ENCODE data around the gene KLHDC4. TPM values are rescaled to one million over a fixed set of nuclear protein-coding genes. Genes with fewer than 3 reads are reported as not detected.
A peak's percentile ranks its signal among the peaks of the same experiment; 100 is the strongest.

The KLHDC4 gene
- total RNA-seq, 1 donor from 2014 or later = 20.5 TPM

DNA sequence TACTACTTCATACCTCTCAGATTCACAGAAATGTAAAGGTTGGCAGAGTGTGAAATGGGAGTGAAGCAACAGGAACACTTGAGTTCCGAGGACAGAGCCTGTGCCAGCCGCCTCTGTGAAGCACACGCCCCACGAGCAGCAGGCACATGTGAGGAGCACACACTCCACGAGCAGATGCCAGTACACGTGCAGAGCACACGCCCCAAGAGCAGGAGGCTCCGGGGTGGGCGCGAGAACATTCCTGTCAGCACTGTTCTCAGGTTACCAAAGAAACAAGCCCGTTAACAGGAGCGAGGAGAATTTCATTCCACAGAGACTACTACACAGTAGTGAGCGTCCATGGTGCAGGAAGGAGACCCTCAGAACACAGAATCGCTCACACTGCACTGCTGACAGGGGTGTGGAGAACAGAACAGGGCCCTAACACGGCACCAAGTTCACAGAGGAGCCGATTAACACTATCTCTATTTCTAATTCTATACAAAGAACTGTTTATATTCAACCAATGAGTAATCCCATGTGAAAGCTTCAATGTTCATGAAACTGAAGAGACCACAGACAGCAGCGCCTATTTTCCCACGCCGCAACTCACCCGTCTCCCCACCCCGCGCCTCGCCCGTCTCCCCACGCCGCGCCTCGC is 40.1 kb downstream of the KLHDC4 start:
- Mint-ChIP-seq H3K27ac (ENCODE audit: unreplicated experiment) (peak overlapping the region; percentile 54), H3K4me1 (ENCODE audit: low read depth) (peaks cover 36% of the 10 kb centered on the region), H3K36me3 (ENCODE audit: low read depth) (peaks cover 27% of the 10 kb centered on the region), H3K27me3 (ENCODE audit: low read depth) (no peaks in the 10 kb centered on the region), H3K9me3 (ENCODE audit: low read depth) (no peaks in the 10 kb centered on the region), H3K4me3 (ENCODE audit: unreplicated experiment) (no peak overlapping the region)
- TF ChIP-seq, protein P1, sequence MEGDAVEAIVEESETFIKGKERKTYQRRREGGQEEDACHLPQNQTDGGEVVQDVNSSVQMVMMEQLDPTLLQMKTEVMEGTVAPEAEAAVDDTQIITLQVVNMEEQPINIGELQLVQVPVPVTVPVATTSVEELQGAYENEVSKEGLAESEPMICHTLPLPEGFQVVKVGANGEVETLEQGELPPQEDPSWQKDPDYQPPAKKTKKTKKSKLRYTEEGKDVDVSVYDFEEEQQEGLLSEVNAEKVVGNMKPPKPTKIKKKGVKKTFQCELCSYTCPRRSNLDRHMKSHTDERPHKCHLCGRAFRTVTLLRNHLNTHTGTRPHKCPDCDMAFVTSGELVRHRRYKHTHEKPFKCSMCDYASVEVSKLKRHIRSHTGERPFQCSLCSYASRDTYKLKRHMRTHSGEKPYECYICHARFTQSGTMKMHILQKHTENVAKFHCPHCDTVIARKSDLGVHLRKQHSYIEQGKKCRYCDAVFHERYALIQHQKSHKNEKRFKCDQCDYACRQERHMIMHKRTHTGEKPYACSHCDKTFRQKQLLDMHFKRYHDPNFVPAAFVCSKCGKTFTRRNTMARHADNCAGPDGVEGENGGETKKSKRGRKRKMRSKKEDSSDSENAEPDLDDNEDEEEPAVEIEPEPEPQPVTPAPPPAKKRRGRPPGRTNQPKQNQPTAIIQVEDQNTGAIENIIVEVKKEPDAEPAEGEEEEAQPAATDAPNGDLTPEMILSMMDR (IDR thresholded peaks at IDR 0.05) = no peak
- DNase-seq (ENCODE audit: low spot score) = no peak

- no peak overlapping the region for H3K4me3 Mint-ChIP-seq (ENCODE audit: unreplicated experiment)
Observed at GRCh38 chr16:87724490-87725291, 41.1 kb downstream of the KLHDC4 start.

DNA sequence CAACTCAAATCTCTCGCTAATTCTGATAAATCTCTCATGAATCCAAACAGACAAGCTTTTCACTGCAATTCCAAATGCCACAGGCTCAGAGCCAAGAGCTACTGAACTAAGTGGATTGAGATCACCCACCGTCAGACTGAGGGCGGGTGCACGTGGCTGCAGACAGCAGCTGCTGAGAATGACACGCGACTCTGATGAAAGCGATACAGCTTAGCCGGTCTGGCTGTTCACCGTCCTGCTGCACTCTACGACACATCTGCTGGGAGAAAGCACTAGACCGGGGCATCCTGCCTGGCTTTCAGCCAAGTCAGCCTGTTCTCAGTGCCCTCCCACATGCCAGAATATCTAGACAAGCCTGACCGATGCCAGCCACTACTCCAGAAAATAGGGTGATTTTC is 42.6 kb downstream of the KLHDC4 start:
- H3K4me3 Mint-ChIP-seq (ENCODE audit: unreplicated experiment) = no peak overlapping the region
- peaks cover 23% of the 10 kb centered on the region for H3K36me3 Mint-ChIP-seq (ENCODE audit: low read depth)
- peak overlapping the region; percentile 43 for H3K27ac Mint-ChIP-seq (ENCODE audit: unreplicated experiment)
- no peaks in the 10 kb centered on the region for H3K9me3 Mint-ChIP-seq (ENCODE audit: low read depth)
- H3K4me1 Mint-ChIP-seq (ENCODE audit: low read depth) = peaks cover 34% of the 10 kb centered on the region
- no peak for DNase-seq (ENCODE audit: low spot score)
- H3K27me3 Mint-ChIP-seq (ENCODE audit: low read depth) = no peaks in the 10 kb centered on the region
- TF ChIP-seq, protein P1 (IDR thresholded peaks at IDR 0.05) = no peak

More at GRCh38 chr16:87724490-87725291, 41.1 kb downstream of the KLHDC4 start:
- DNase-seq (ENCODE audit: low spot score) = no peak
- H3K27me3 Mint-ChIP-seq (ENCODE audit: low read depth) = no peaks in the 10 kb centered on the region
- H3K9me3 Mint-ChIP-seq (ENCODE audit: low read depth) = no peaks in the 10 kb centered on the region
- peaks cover 26% of the 10 kb centered on the region for H3K36me3 Mint-ChIP-seq (ENCODE audit: low read depth)
- H3K4me1 Mint-ChIP-seq (ENCODE audit: low read depth) = peaks cover 36% of the 10 kb centered on the region
- TF ChIP-seq, protein P1 (IDR thresholded peaks at IDR 0.05) = no peak
- H3K27ac Mint-ChIP-seq (ENCODE audit: unreplicated experiment) = no peak overlapping the region

- H3K36me3 Mint-ChIP-seq (ENCODE audit: low read depth) = peaks cover 22% of the 10 kb centered on the region
- TF ChIP-seq, protein P1 (IDR thresholded peaks at IDR 0.05) = no peak
- H3K27me3 Mint-ChIP-seq (ENCODE audit: low read depth) = no peaks in the 10 kb centered on the region
- H3K27ac Mint-ChIP-seq (ENCODE audit: unreplicated experiment) = peak overlapping the region; percentile 43
- no peak for DNase-seq (ENCODE audit: low spot score)
- no peak overlapping the region for H3K4me3 Mint-ChIP-seq (ENCODE audit: unreplicated experiment)
- no peaks in the 10 kb centered on the region for H3K9me3 Mint-ChIP-seq (ENCODE audit: low read depth)
- peaks cover 30% of the 10 kb centered on the region for H3K4me1 Mint-ChIP-seq (ENCODE audit: low read depth)
Observed at GRCh38 chr16:87722590-87723225, 43.1 kb downstream of the KLHDC4 start.

All from chondrocyte (in vitro differentiated cells).